ENCODE data around the gene NOS3. TPM values are rescaled to one million over a fixed set of nuclear protein-coding genes. Genes with fewer than 3 reads are reported as not detected.

NOS3 gene
- total and polyA plus RNA-seq, 4 experiments from 2014 or later: 4.0 to 14.9 (median 5.6) TPM

DNA sequence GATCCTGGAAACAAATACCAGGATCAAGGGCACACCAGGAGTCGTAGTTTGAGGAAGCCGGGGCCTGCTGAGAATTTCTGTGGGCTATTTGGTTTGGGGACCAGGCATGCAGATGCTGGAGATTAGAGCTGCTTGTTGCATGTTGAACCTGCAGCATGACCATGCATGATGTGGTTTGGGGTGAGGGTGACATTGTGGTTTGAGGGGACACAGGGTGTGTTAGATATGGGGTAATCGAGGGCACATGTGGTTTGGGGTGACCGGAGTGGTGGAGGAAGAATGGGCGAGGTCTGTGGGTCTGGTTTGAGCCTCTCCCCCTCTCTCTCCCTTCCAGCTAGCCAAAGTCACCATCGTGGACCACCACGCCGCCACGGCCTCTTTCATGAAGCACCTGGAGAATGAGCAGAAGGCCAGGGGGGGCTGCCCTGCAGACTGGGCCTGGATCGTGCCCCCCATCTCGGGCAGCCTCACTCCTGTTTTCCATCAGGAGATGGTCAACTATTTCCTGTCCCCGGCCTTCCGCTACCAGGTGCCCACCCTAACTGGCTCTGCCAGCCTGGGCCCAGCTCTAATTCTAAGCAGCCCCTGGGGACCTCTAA lies 10.2 kb downstream of the NOS3 start:
- H3K36me3 ChIP-seq (ENCODE audit: insufficient read depth, low read length): no peaks in the 10 kb centered on the region
- Mint-ChIP-seq H3K36me3 (peaks cover 0 to 6% of the 10 kb centered on the region in 2 donors), H3K27me3 (no peaks in the 10 kb centered on the region), H3K4me1 (peaks cover 16 to 44% (median 30%) of the 10 kb centered on the region in 4 donors), H3K27ac (peak overlapping the region in 2 of 7 donors; percentile 65 to 84), H3K9me3 (peaks cover 0 to 2% (median 0%) of the 10 kb centered on the region in 8 donors), H3K4me3 (no peak overlapping the region)
- POLR2A ChIA-PET (ENCODE audit: partially characterized antibody): no interaction called here
- peaks cover 35% of the 10 kb centered on the region for H3K4me1 ChIP-seq (ENCODE audit: insufficient read depth, low read length)
- DNase-seq: peak in 1 of 5 donors; percentile 5
- CTCF ChIA-PET (ENCODE audit: partially characterized antibody): interaction anchor here (0.9 to 2.6 kb wide), 3 partner anchors 12 to 18 kb away, joined by 3 to 6 read pairs (median 3); no protein-coding TSS in a partner anchor
- H3K27ac ChIP-seq (ENCODE audit: low read depth, low read length): no peak overlapping the region
- no peak overlapping the region for H3K4me3 ChIP-seq (ENCODE audit: low read length in 2 of 2)
- H3K27me3 ChIP-seq (ENCODE audit: insufficient read depth, low read length): no peaks in the 10 kb centered on the region
- no peaks in the 10 kb centered on the region for H3K9me3 ChIP-seq (ENCODE audit: control insufficient read depth in 1 of 2, low read length in 2 of 2)
- intact Hi-C loops (cut with micrococcal nuclease): no loop called here

DNA sequence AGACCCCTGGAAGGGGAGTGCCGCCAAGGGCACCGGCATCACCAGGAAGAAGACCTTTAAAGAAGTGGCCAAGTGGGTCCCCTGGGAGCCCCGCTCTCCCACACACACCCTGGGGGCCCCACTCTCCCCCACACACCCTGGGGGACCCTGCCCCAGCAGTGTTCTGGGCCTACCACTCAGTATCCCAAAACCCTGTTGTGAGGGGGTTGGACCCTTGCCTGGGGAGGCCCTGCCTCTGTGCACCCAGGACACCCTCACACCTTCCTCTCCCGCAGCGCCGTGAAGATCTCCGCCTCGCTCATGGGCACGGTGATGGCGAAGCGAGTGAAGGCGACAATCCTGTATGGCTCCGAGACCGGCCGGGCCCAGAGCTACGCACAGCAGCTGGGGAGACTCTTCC lies 10.7 kb downstream of the NOS3 start:
- no peaks in the 10 kb centered on the region for H3K9me3 ChIP-seq (ENCODE audit: control insufficient read depth in 1 of 2, low read length in 2 of 2)
- no peaks in the 10 kb centered on the region for H3K27me3 ChIP-seq (ENCODE audit: insufficient read depth, low read length)
- H3K4me1 ChIP-seq (ENCODE audit: insufficient read depth, low read length): peaks cover 38% of the 10 kb centered on the region
- POLR2A ChIA-PET (ENCODE audit: partially characterized antibody): no interaction called here
- Mint-ChIP-seq H3K27me3 (no peaks in the 10 kb centered on the region), H3K4me3 (no peak overlapping the region), H3K4me1 (peaks cover 16 to 49% (median 33%) of the 10 kb centered on the region in 4 donors), H3K9me3 (peaks cover 0 to 2% (median 0%) of the 10 kb centered on the region in 8 donors), H3K27ac (peak overlapping the region in 1 of 7 donors; percentile 65), H3K36me3 (peaks cover 0 to 6% of the 10 kb centered on the region in 2 donors)
- H3K36me3 ChIP-seq (ENCODE audit: insufficient read depth, low read length): no peaks in the 10 kb centered on the region
- CTCF ChIA-PET (ENCODE audit: partially characterized antibody): interaction anchor here (0.9 to 2.6 kb wide), 3 partner anchors 13 to 18 kb away, joined by 3 to 6 read pairs (median 3); no protein-coding TSS in a partner anchor
- H3K4me3 ChIP-seq (ENCODE audit: low read length in 2 of 2): no peak overlapping the region
- no peak overlapping the region for H3K27ac ChIP-seq (ENCODE audit: low read depth, low read length)
- DNase-seq: peak in 1 of 5 donors; percentile 25
- intact Hi-C loops (cut with micrococcal nuclease): no loop called here

DNA sequence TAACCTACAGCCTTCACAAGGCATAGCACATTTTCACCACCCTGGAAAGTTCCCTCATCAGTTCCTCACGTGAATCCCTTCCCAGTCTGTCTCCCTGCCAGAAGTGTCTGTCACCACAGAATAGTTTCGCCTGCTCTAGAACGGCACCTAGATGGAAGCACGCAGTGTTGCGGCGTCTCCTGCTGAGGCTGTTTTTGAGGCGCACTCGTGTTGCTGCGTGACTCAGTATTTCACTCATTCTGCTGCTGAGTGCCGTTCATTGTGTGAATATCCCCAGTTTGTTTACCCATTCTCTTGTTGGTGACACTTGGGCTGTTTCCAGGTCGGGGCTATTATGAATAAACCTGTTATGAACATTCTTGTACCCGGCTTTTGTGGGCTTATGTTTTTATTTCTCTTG lies 12.8 kb downstream of the NOS3 start:
- H3K9me3 ChIP-seq (ENCODE audit: control insufficient read depth in 1 of 2, low read length in 2 of 2): no peaks in the 10 kb centered on the region
- POLR2A ChIA-PET (ENCODE audit: partially characterized antibody): no interaction called here
- peak overlapping the region in 3 of 7 donors; percentile 22 to 80 (median 37) for H3K27ac Mint-ChIP-seq
- no peak overlapping the region for H3K4me3 Mint-ChIP-seq
- DNase-seq: no peak
- peaks cover 21 to 52% (median 35%) of the 10 kb centered on the region in 4 donors for H3K4me1 Mint-ChIP-seq
- CTCF ChIA-PET (ENCODE audit: partially characterized antibody): interaction anchor here (0.8 to 8.3 kb wide), 3 partner anchors 14 to 19 kb away, joined by 3 to 93 read pairs (median 3); no protein-coding TSS in a partner anchor
- H3K9me3 Mint-ChIP-seq: peaks cover 0 to 2% (median 0%) of the 10 kb centered on the region in 8 donors
- intact Hi-C loops (cut with micrococcal nuclease): no loop called here
- H3K27ac ChIP-seq (ENCODE audit: low read depth, low read length): no peak overlapping the region
- peaks cover 0 to 6% of the 10 kb centered on the region in 2 donors for H3K36me3 Mint-ChIP-seq
- no peaks in the 10 kb centered on the region for H3K27me3 ChIP-seq (ENCODE audit: insufficient read depth, low read length)
- H3K4me3 ChIP-seq (ENCODE audit: low read length in 2 of 2): no peak overlapping the region
- H3K27me3 Mint-ChIP-seq: no peaks in the 10 kb centered on the region
- no peaks in the 10 kb centered on the region for H3K36me3 ChIP-seq (ENCODE audit: insufficient read depth, low read length)
- peaks cover 41% of the 10 kb centered on the region for H3K4me1 ChIP-seq (ENCODE audit: insufficient read depth, low read length)

DNA sequence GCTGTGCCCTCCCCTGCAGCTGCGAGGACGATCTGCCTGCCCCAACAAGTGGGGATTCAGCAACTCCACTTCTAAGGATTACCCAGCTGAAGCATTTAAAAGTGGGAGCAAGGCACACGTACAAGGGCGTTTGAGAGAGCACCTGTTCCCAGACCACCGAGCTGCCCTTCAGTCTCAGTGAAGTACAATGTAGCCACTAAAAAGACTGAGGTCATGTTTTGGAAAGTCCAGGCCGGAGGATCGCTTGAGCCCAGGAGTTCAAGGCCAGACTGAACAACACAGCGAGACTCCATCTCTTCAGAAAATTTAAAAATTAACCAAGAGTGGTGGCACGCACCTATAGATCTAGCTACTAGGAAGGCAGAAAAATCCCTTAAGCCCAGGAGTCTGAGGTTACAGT lies 14.7 kb downstream of the NOS3 start:
- Histone ChIP-seq H3K27me3 (ENCODE audit: insufficient read depth, low read length) (no peaks in the 10 kb centered on the region), H3K27ac (ENCODE audit: low read depth, low read length) (no peak overlapping the region), H3K4me1 (ENCODE audit: insufficient read depth, low read length) (peaks cover 43% of the 10 kb centered on the region), H3K9me3 (ENCODE audit: control insufficient read depth in 1 of 2, low read length in 2 of 2) (no peaks in the 10 kb centered on the region), H3K36me3 (ENCODE audit: insufficient read depth, low read length) (no peaks in the 10 kb centered on the region), H3K4me3 (ENCODE audit: low read length in 2 of 2) (no peak overlapping the region)
- intact Hi-C loops (cut with micrococcal nuclease): no loop called here
- ChIA-PET CTCF (ENCODE audit: partially characterized antibody) (interaction anchor here (1.2 to 8.3 kb wide), 5 partner anchors 12 to 107 kb away, joined by 3 to 93 read pairs (median 4); no protein-coding TSS in a partner anchor), POLR2A (ENCODE audit: partially characterized antibody) (interaction anchor here (1.5 to 7.9 kb wide), 2 partner anchors 8 to 13 kb away, joined by 4 to 77 read pairs; no protein-coding TSS in a partner anchor)
- no peak for DNase-seq
- peaks cover 22 to 60% (median 38%) of the 10 kb centered on the region in 4 donors for H3K4me1 Mint-ChIP-seq
- peaks cover 0 to 3% of the 10 kb centered on the region in 2 donors for H3K36me3 Mint-ChIP-seq
- peak overlapping the region in 5 of 7 donors; percentile 35 to 82 (median 73) for H3K27ac Mint-ChIP-seq
- H3K27me3 Mint-ChIP-seq: no peaks in the 10 kb centered on the region
- peak overlapping the region in 1 of 8 donors; percentile 12 for H3K4me3 Mint-ChIP-seq
- peaks cover 0 to 2% (median 0%) of the 10 kb centered on the region in 8 donors for H3K9me3 Mint-ChIP-seq

DNA sequence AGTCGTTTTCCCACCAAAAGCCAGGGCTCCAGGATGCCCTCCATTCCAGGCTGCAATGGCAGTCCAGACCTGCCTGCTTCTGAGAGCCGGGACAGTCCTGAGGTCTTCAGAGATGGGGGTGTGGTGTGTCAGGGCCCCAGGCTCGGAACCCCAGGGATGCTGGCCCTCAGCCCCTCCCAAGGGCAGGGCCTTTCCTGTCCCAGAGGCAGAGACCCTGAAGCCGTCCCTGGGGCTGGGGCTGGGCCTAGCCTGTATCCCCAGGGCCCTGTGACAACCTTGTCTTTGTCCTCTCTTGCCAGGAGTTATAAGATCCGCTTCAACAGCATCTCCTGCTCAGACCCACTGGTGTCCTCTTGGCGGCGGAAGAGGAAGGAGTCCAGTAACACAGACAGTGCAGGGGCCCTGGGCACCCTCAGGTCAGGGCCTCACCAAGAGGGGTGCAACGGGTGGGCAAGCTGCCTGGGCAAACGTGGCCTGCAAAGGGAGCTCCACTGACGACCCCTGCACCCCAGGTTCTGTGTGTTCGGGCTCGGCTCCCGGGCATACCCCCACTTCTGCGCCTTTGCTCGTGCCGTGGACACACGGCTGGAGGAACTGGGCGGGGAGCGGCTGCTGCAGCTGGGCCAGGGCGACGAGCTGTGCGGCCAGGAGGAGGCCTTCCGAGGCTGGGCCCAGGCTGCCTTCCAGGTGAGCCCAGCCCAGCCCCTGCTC lies 15.9 kb downstream of the NOS3 start:
- Mint-ChIP-seq H3K4me1 (peaks cover 28 to 67% (median 45%) of the 10 kb centered on the region in 4 donors), H3K27me3 (no peaks in the 10 kb centered on the region), H3K36me3 (peaks cover 0 to 3% of the 10 kb centered on the region in 2 donors), H3K27ac (peak overlapping the region in 5 of 7 donors; percentile 48 to 98 (median 67)), H3K4me3 (peak overlapping the region in 3 of 8 donors; percentile 25 to 42 (median 27)), H3K9me3 (peaks cover 0 to 2% (median 0%) of the 10 kb centered on the region in 8 donors)
- H3K36me3 ChIP-seq (ENCODE audit: insufficient read depth, low read length): no peaks in the 10 kb centered on the region
- no peak overlapping the region for H3K27ac ChIP-seq (ENCODE audit: low read depth, low read length)
- no peaks in the 10 kb centered on the region for H3K9me3 ChIP-seq (ENCODE audit: control insufficient read depth in 1 of 2, low read length in 2 of 2)
- peaks cover 55% of the 10 kb centered on the region for H3K4me1 ChIP-seq (ENCODE audit: insufficient read depth, low read length)
- DNase-seq: peak in 1 of 5 donors; percentile 41
- ChIA-PET POLR2A (ENCODE audit: partially characterized antibody) (interaction anchor here (2.2 to 13.0 kb wide), 5 partner anchors 9 to 33 kb away, joined by 10 to 182 read pairs (median 68); partner anchors contain the start of genes ABCB8 and NOS3), CTCF (ENCODE audit: partially characterized antibody) (interaction anchor here (1.3 to 9.1 kb wide), 7 partner anchors 9 to 44 kb away, joined by 4 to 93 read pairs (median 22); partner anchors contain the start of gene NOS3)
- intact Hi-C loops (cut with micrococcal nuclease): no loop called here
- no peak overlapping the region for H3K4me3 ChIP-seq (ENCODE audit: low read length in 2 of 2)
- no peaks in the 10 kb centered on the region for H3K27me3 ChIP-seq (ENCODE audit: insufficient read depth, low read length)

DNA sequence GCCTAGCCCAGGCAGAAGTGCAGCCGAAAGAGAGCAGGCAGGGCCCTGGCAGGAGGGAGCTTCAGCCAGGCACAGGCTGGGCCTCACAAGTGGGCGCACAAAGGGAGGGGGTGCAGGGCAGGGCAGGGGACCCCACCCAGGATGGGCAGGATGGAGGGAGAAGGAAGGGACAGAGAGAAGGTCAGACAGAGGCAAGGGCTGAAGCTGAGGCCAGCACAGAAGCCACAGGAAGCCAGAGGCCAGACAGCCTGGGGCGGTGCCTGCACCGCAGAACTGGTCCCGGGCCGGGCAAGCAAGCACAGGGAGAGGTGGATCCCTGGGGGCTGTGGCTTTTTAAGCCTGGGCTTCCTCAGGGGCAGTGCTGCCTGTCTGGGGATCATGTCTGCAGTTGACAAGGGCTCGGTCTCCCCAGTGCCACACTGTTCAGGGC lies 16.7 kb downstream of the NOS3 start:
- intact Hi-C loops (cut with micrococcal nuclease): no loop called here
- H3K9me3 ChIP-seq (ENCODE audit: control insufficient read depth in 1 of 2, low read length in 2 of 2): no peaks in the 10 kb centered on the region
- DNase-seq: peak in 1 of 5 donors; percentile 37
- Mint-ChIP-seq H3K36me3 (peaks cover 0 to 5% of the 10 kb centered on the region in 2 donors), H3K9me3 (peaks cover 0 to 2% (median 0%) of the 10 kb centered on the region in 8 donors), H3K27ac (peak overlapping the region; percentile 87 to 98 (median 96)), H3K4me1 (peaks cover 34 to 74% (median 52%) of the 10 kb centered on the region in 4 donors), H3K4me3 (peak overlapping the region; percentile 72 to 90 (median 88)), H3K27me3 (no peaks in the 10 kb centered on the region)
- no peaks in the 10 kb centered on the region for H3K27me3 ChIP-seq (ENCODE audit: insufficient read depth, low read length)
- no peaks in the 10 kb centered on the region for H3K36me3 ChIP-seq (ENCODE audit: insufficient read depth, low read length)
- ChIA-PET CTCF (ENCODE audit: partially characterized antibody) (interaction anchor here (1.1 to 9.1 kb wide), 13 partner anchors 10 to 109 kb away, joined by 3 to 93 read pairs (median 9); partner anchors contain the start of genes ABCB8 and NOS3), POLR2A (ENCODE audit: partially characterized antibody) (interaction anchor here (1.0 to 13.0 kb wide), 10 partner anchors 9 to 219 kb away, joined by 3 to 182 read pairs (median 12); partner anchors contain the start of genes ABCB8, ABCF2, FASTK and NOS3)
- peak overlapping the region in 1 of 2 donors; percentile 17 for H3K4me3 ChIP-seq (ENCODE audit: low read length in 2 of 2)
- peak overlapping the region; percentile 69 for H3K27ac ChIP-seq (ENCODE audit: low read depth, low read length)
- H3K4me1 ChIP-seq (ENCODE audit: insufficient read depth, low read length): peaks cover 62% of the 10 kb centered on the region

Data from CD4-positive, alpha-beta memory T cell (primary cell).